IPS-15b (cell line): ENCODE measurements around the gene SRSF10.
A peak's percentile ranks its signal among the peaks of the same experiment; 100 is the strongest.
"Not testable (repeated sequence)": the region's sequence is repeated elsewhere in the genome, so short reads cannot be mapped to it uniquely, and the experiment has no call there.

Experiments used
- H3K27me3 ChIP-seq: one replicate; pipeline ENCODE4 v1.6.1; 2013; ENCODE audit warnings: low read length; ENCODE audit not compliant: control insufficient read depth, insufficient read depth
- H3K36me3 ChIP-seq: one replicate; pipeline ENCODE4 v1.6.1; 2013; ENCODE audit warnings: low read length; ENCODE audit not compliant: control insufficient read depth, insufficient read depth
- H3K4me1 ChIP-seq: one replicate; pipeline ENCODE4 v1.6.1; 2013; ENCODE audit warnings: mild to moderate bottlenecking, low read length; ENCODE audit not compliant: control insufficient read depth, insufficient read depth
- H3K4me3 ChIP-seq: one replicate; pipeline ENCODE4 v1.5.1; 2013; ENCODE audit warnings: low read depth, low read length
- H3K9ac ChIP-seq: one replicate; pipeline ENCODE4 v1.6.1; 2013; ENCODE audit warnings: low read depth, mild to moderate bottlenecking, low read length
- H3K9me3 ChIP-seq: one replicate; pipeline ENCODE4 v1.6.1; 2013; ENCODE audit warnings: mild to moderate bottlenecking, low read length; ENCODE audit not compliant: control insufficient read depth, insufficient read depth

SRSF10 gene

GRCh38 chr1:23964235-23964668 is 15.9 kb downstream of the SRSF10 start:
- no peaks in the 10 kb centered on the region for H3K27me3 ChIP-seq
- H3K9me3 ChIP-seq = no peaks in the 10 kb centered on the region
- H3K9ac ChIP-seq = no peak overlapping the region
- no peaks in the 10 kb centered on the region for H3K36me3 ChIP-seq
- H3K4me3 ChIP-seq = no peak overlapping the region
- H3K4me1 ChIP-seq = no peaks in the 10 kb centered on the region

DNA sequence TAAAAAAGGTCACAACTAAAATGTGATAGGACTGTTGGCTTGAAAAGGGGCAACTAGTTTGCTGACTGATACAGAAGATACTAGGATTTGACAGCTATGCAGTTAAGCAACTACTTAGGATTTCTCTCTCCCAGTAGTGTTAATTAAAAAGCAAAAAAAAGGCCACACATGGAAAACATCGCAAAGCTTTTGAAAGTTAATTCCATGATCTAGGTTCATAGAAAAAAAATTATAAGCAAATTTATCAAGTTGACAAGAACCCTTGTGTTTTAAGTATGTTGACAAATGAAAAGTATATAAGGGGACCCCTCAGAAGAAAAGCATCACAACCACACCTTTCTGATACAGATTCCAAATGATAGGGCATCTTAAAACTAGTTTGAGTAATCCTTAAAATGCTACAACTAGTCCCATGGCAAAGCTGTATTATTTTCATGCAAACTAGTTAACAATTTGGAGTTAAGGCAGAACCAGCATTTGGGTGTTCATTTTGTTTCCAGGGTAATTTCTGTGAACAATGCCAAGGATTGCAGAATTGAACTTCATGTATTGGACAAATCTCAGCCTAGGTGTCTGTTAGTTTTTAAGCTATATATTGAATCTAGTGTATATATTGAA is 16.4 kb downstream of the SRSF10 start:
- Histone ChIP-seq H3K9me3 (no peaks in the 10 kb centered on the region), H3K4me3 (no peak overlapping the region), H3K36me3 (no peaks in the 10 kb centered on the region), H3K27me3 (no peaks in the 10 kb centered on the region), H3K9ac (no peak overlapping the region), H3K4me1 (no peaks in the 10 kb centered on the region)

DNA sequence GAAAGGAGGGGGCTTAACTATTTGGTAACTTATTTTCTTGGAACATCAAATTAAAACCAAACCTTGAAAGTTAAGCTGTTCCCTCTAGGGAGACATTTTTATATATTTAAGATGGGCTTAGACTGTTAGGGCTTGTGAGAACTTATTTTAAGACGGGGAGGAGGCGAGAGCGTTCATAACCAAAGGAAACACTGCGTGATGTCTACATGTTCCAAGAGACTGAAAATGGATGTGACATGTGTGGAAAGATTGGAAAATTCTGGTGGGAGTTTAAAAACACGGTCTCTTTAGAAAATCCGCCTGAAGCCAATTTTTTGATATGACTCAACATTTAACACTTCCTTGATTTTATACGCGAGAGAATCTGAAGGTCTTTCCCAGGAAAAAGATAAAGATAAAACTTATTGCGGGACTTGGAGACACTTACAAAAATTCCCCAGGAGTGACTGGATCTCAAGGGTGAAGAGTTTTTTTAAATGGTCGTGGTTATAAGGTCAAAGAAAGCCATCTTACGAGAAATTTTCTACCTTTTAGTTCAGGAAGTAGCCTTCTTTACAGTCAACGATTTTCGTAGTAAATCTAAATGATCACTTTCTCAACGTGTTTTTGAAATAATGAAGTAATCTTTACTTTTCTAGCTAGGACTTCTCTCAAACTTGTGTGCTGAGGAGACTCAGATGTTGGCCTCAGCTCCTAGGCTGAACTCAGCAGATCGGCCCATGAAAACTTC is 19.7 kb downstream of the SRSF10 start:
- Histone ChIP-seq H3K9me3 (no peaks in the 10 kb centered on the region), H3K4me1 (no peaks in the 10 kb centered on the region), H3K9ac (peak overlapping the region; percentile 96), H3K27me3 (no peaks in the 10 kb centered on the region), H3K4me3 (peak overlapping the region; percentile 90), H3K36me3 (no peaks in the 10 kb centered on the region)

- H3K4me3 ChIP-seq = peak within 1 kb of the TSS; percentile 90
- no peaks in the 10 kb centered on the region for H3K27me3 ChIP-seq
- H3K4me1 ChIP-seq = no peaks in the 10 kb centered on the region
- H3K36me3 ChIP-seq = no peaks in the 10 kb centered on the region
- H3K9ac ChIP-seq = peak within 1 kb of the TSS; percentile 96
- no peaks in the 10 kb centered on the region for H3K9me3 ChIP-seq
Observed at GRCh38 chr1:23959461-23960290, 20.5 kb downstream of the SRSF10 start, which contains the start of gene PNRC2. Gene PNRC2 (plus strand): TSS chr1:23959828. CDS start chr1:23961458, 1,630 bp downstream.

- no peaks in the 10 kb centered on the region for H3K27me3 ChIP-seq
- peak overlapping the region; percentile 96 for H3K9ac ChIP-seq
- H3K4me1 ChIP-seq = no peaks in the 10 kb centered on the region
- H3K4me3 ChIP-seq = peak overlapping the region; percentile 90
- no peaks in the 10 kb centered on the region for H3K9me3 ChIP-seq
- H3K36me3 ChIP-seq = no peaks in the 10 kb centered on the region
Observed at GRCh38 chr1:23958810-23959460, 21.2 kb downstream of the SRSF10 start.

DNA sequence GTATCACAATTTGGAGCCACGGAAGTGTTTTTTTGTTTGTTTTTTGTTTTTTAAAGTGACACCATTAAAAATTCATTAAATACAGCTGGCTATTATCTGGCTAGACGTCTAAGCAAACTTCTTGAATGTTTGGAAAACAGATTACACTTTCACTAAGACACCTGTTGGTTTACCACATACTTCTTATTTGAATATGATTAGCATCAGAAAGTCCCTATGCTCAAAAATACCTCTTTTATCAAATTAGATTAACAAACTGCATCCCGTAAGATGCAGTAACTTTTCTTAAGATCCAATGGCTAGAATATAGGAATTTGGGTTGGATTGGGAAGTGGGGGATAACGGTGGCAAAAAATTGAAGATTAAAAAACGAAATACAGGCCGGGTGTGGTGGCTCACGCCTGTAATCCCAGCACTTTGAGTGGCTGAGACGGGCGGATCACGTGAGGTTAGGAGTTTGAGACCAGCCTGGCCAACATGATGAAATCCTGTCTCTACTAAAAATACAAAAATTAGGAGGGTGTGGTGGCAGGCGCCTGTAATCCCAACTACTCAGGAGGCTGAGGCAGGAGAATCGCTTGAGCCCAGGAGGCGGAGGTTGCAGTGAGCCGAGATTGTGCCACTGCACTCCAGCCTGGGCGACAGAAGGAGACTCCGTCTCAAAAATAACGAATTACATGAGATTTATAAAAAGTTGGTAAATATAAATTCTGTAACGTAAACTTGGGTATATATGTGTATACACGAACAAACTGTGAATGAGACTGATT is 21.9 kb downstream of the SRSF10 start:
- H3K4me3 ChIP-seq = peak overlapping the region; percentile 90
- not testable (repeated sequence) for H3K9me3 ChIP-seq, H3K4me1 ChIP-seq, H3K27me3 ChIP-seq, H3K9ac ChIP-seq, H3K36me3 ChIP-seq

- Histone ChIP-seq H3K4me1 (no peaks in the 10 kb centered on the region), H3K36me3 (no peaks in the 10 kb centered on the region), H3K9me3 (no peaks in the 10 kb centered on the region), H3K27me3 (no peaks in the 10 kb centered on the region), H3K9ac (no peak overlapping the region), H3K4me3 (no peak overlapping the region)
Observed at GRCh38 chr1:23957096-23957495, 23.0 kb downstream of the SRSF10 start.

DNA sequence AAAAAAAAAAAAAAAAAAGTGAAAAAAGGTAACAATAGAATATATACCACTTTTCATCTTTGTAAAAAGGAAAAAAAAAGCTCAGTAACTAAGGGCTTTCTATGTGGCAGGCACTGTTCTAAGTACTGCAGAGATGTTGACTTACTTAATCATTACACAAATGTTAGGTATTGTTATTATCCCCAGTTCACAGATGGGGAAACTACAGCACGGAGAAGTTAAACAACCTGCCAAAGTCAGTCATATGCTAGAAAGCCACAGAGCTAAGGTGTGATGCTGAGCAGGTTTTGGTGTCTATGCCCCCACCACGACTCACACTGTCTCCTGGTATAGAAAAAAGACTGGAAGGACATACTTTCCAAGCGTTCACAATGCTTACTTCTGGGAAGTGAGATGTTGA is 27.1 kb downstream of the SRSF10 start:
- H3K27me3 ChIP-seq = no peaks in the 10 kb centered on the region
- H3K4me1 ChIP-seq = no peaks in the 10 kb centered on the region
- no peaks in the 10 kb centered on the region for H3K9me3 ChIP-seq
- H3K36me3 ChIP-seq = no peaks in the 10 kb centered on the region
- H3K4me3 ChIP-seq = no peak overlapping the region
- no peak overlapping the region for H3K9ac ChIP-seq

GRCh38 chr1:23947366-23947765 is 32.8 kb downstream of the SRSF10 start:
- Histone ChIP-seq H3K4me3 (no peak overlapping the region), H3K9me3 (no peaks in the 10 kb centered on the region), H3K27me3 (no peaks in the 10 kb centered on the region), H3K36me3 (no peaks in the 10 kb centered on the region), H3K4me1 (no peaks in the 10 kb centered on the region), H3K9ac (no peak overlapping the region)

DNA sequence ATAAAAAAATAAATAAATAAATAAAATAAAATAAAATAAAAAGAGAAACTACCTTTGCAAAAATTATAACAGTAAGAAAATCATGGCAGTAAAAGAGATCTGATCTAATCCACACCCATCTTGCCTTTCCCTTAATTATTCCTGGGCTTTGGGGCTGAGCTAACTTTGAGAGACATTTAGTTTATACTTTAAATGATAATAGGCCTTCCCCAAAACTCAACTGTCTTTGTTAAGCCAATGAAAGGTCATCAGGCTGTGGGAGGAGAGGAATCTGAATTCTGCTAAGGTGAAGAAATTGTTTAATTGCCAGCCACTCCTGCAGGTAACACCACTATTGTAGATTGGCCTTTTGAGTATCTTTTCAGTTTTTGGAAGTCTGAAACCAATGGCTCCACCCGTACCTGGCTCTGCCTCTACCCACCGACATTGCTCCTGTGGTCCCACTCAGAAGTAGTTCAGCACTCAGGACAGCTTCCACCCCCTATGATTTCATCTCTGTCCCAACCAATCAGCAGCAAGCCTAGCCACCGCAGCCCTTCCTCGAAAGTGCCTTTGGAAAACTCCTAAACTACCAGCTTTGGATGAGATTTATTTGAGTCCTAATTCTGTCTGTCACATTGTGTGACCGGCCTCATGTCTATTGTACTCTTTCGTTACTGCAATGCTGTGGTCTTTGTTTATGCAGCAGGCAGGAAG is 43.5 kb downstream of the SRSF10 start:
- no peaks in the 10 kb centered on the region for H3K27me3 ChIP-seq
- H3K36me3 ChIP-seq = no peaks in the 10 kb centered on the region
- H3K9me3 ChIP-seq = no peaks in the 10 kb centered on the region
- H3K9ac ChIP-seq = no peak overlapping the region
- peak overlapping the region; percentile 27 for H3K4me3 ChIP-seq
- peaks cover 2% of the 10 kb centered on the region for H3K4me1 ChIP-seq
